ENCODE data around the gene MIP. TPM values are rescaled to one million over a fixed set of nuclear protein-coding genes. Genes with fewer than 3 reads are reported as not detected.

The MIP gene
- total RNA-seq, 1 experiment from 2014 or later: not detected

GRCh38 chr12:56469007-56469930 lies 14.8 kb upstream of the MIP start:
- Histone ChIP-seq H3K4me3 (ENCODE audit: low read depth, low read length, poor library complexity, severe bottlenecking) (peak overlapping the region; percentile 76), H3K27me3 (replicated peaks; ENCODE audit: insufficient read depth, low read depth, low read length, poor library complexity) (no peaks in the 10 kb centered on the region), H3K9me3 (ENCODE audit: low read depth, low read length, poor library complexity, severe bottlenecking) (no peaks in the 10 kb centered on the region), H3K27ac (ENCODE audit: low read depth, low read length, poor library complexity, severe bottlenecking) (peak overlapping the region; percentile 94), H3K4me1 (ENCODE audit: insufficient read depth, low read length, poor library complexity, severe bottlenecking) (peaks cover 7% of the 10 kb centered on the region), H3K36me3 (ENCODE audit: insufficient read depth, low read length, poor library complexity, severe bottlenecking) (no peaks in the 10 kb centered on the region)
- intact Hi-C loops (cut with micrococcal nuclease; ENCODE audit: unreplicated experiment): no loop called here
- CTCF ChIA-PET: no interaction called here
- BruUV-seq (replicated peaks): no TSS peak
- POLR2A ChIA-PET (ENCODE audit: low non-redundant PET): no interaction called here
- TF ChIP-seq CTCF (conservative IDR thresholded peaks at IDR 0.05; ENCODE audit: low read depth, low read length): no peak
- TF ChIP-seq EZH2 (IDR thresholded peaks at IDR 0.05; ENCODE audit: borderline replicate concordance, low read depth, low read length, poor library complexity, severe bottlenecking): no peak
- peak; percentile 15 for DNase-seq (ENCODE audit: low spot score)

GRCh38 chr12:56468216-56469006 lies 14.0 kb upstream of the MIP start, which contains the start of gene SPRYD4:
SPRYD4 (plus strand) TSS chr12:56468578; CDS start chr12:56468592, 14 bp downstream.
- peak within 1 kb of the TSS; percentile 76 for H3K4me3 ChIP-seq (ENCODE audit: low read depth, low read length, poor library complexity, severe bottlenecking)
- H3K36me3 ChIP-seq (ENCODE audit: insufficient read depth, low read length, poor library complexity, severe bottlenecking): no peaks in the 10 kb centered on the region
- TF ChIP-seq EZH2 (IDR thresholded peaks at IDR 0.05; ENCODE audit: borderline replicate concordance, low read depth, low read length, poor library complexity, severe bottlenecking): no peak
- TF ChIP-seq CTCF (conservative IDR thresholded peaks at IDR 0.05; ENCODE audit: low read depth, low read length): peak; percentile 60
- ChIA-PET POLR2A (ENCODE audit: low non-redundant PET) (no interaction called here), CTCF (no interaction called here)
- DNase-seq (ENCODE audit: low spot score): peak; percentile 96
- no peaks in the 10 kb centered on the region for H3K9me3 ChIP-seq (ENCODE audit: low read depth, low read length, poor library complexity, severe bottlenecking)
- H3K27ac ChIP-seq (ENCODE audit: low read depth, low read length, poor library complexity, severe bottlenecking): peak within 1 kb of the TSS; percentile 94
- H3K4me1 ChIP-seq (ENCODE audit: insufficient read depth, low read length, poor library complexity, severe bottlenecking): peaks cover 7% of the 10 kb centered on the region
- H3K27me3 ChIP-seq (replicated peaks; ENCODE audit: insufficient read depth, low read depth, low read length, poor library complexity): no peaks in the 10 kb centered on the region
- intact Hi-C loops (cut with micrococcal nuclease; ENCODE audit: unreplicated experiment): no loop called here
- BruUV-seq (replicated peaks): TSS peak; percentile 51

GRCh38 chr12:56462565-56462964 lies 8.1 kb upstream of the MIP start:
- Histone ChIP-seq H3K27ac (ENCODE audit: low read depth, low read length, poor library complexity, severe bottlenecking) (no peak overlapping the region), H3K4me3 (ENCODE audit: low read depth, low read length, poor library complexity, severe bottlenecking) (no peak overlapping the region), H3K4me1 (ENCODE audit: insufficient read depth, low read length, poor library complexity, severe bottlenecking) (no peaks in the 10 kb centered on the region), H3K27me3 (replicated peaks; ENCODE audit: insufficient read depth, low read depth, low read length, poor library complexity) (no peaks in the 10 kb centered on the region), H3K36me3 (ENCODE audit: insufficient read depth, low read length, poor library complexity, severe bottlenecking) (no peaks in the 10 kb centered on the region), H3K9me3 (ENCODE audit: low read depth, low read length, poor library complexity, severe bottlenecking) (no peaks in the 10 kb centered on the region)
- ChIA-PET POLR2A (ENCODE audit: low non-redundant PET) (no interaction called here), CTCF (interaction anchor here (0.5 kb wide), 1 partner anchor 73 kb away, joined by 8 read pairs; no protein-coding TSS in a partner anchor)
- TF ChIP-seq EZH2 (IDR thresholded peaks at IDR 0.05; ENCODE audit: borderline replicate concordance, low read depth, low read length, poor library complexity, severe bottlenecking) (no peak), CTCF (conservative IDR thresholded peaks at IDR 0.05; ENCODE audit: low read depth, low read length) (no peak)
- DNase-seq (ENCODE audit: low spot score): no peak
- BruUV-seq (replicated peaks): no TSS peak
- intact Hi-C loops (cut with micrococcal nuclease; ENCODE audit: unreplicated experiment): loop anchor here (5.0 kb wide), 1 partner anchor 145 kb away; the partner anchor contains the start of gene CNPY2
